ENCODE measurements around the gene KCNMA1. TPM values are rescaled to one million over a fixed set of nuclear protein-coding genes. Genes with fewer than 3 reads are reported as not detected.

The KCNMA1 gene
- total and polyA plus RNA-seq, 7 donors = 15.3 to 427 (median 256) TPM

DNA sequence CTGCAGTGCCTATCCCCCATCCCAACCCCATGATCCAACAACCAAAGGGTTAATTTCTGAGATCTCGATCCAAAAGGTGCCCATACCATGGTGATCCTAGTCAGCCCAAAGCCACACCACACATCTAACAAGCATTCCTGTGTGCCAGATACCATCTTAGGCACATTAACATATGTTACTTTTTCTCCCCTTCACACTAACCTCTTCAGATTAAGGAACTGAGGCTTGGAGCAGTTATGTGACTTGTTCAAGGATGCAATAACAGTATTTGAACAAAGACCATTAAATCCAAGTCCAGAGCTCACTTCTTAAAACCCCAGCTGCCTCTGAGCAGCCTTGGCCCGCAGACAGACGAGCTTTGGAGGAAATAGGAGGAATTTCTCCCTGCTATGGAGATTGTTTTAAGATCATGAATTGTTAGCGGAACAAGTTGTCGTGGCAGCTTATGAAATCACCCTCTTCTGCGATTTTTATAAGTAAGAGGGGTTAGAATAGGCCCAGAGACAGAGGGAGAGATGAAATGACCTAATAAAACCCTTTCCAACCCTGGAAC is 327.2 kb downstream of the KCNMA1 start:
- no peaks in the 10 kb centered on the region for H3K9me3 ChIP-seq
- peak overlapping the region; percentile 62 to 75 (median 69) for H3K27ac ChIP-seq
- H3K36me3 ChIP-seq = no peaks in the 10 kb centered on the region
- peaks cover 0 to 70% (median 60%) of the 10 kb centered on the region in 4 donors for H3K4me1 ChIP-seq
- no peak for DNase-seq
- 39 to 50% methylated on average over 6 of the region's 6 CpGs for WGBS, 2 donors
- TF ChIP-seq EP300 (IDR thresholded peaks at IDR 0.05) = no peak
- peak in 3 of 4 donors; percentile 6 to 11 (median 10) for TF ChIP-seq POLR2AphosphoS5 (IDR thresholded peaks at IDR 0.05)
- no peak for TF ChIP-seq POLR2A (IDR thresholded peaks at IDR 0.05)
- no peak for TF ChIP-seq CTCF (IDR thresholded peaks at IDR 0.05)
- no peaks in the 10 kb centered on the region for H3K27me3 ChIP-seq
- H3K4me3 ChIP-seq = no peak overlapping the region
- intact Hi-C loops (cut with DNase I) = no loop called here

- 67 to 68% methylated on average over 2 of the region's 2 CpGs for WGBS, 2 donors
- intact Hi-C loops (cut with DNase I) = no loop called here
- H3K4me1 ChIP-seq = peaks cover 0 to 74% (median 65%) of the 10 kb centered on the region in 4 donors
- no peaks in the 10 kb centered on the region for H3K9me3 ChIP-seq
- H3K27ac ChIP-seq = peak overlapping the region in 3 of 4 donors; percentile 62 to 75 (median 73)
- H3K4me3 ChIP-seq = no peak overlapping the region
- no peak for TF ChIP-seq POLR2AphosphoS5 (IDR thresholded peaks at IDR 0.05)
- no peak for TF ChIP-seq CTCF (IDR thresholded peaks at IDR 0.05)
- no peak for TF ChIP-seq EP300 (IDR thresholded peaks at IDR 0.05)
- TF ChIP-seq POLR2A (IDR thresholded peaks at IDR 0.05) = no peak
- no peaks in the 10 kb centered on the region for H3K27me3 ChIP-seq
- DNase-seq = no peak
- no peaks in the 10 kb centered on the region for H3K36me3 ChIP-seq
Measured at GRCh38 chr10:77309509-77309908, 328.1 kb downstream of the KCNMA1 start.

DNA sequence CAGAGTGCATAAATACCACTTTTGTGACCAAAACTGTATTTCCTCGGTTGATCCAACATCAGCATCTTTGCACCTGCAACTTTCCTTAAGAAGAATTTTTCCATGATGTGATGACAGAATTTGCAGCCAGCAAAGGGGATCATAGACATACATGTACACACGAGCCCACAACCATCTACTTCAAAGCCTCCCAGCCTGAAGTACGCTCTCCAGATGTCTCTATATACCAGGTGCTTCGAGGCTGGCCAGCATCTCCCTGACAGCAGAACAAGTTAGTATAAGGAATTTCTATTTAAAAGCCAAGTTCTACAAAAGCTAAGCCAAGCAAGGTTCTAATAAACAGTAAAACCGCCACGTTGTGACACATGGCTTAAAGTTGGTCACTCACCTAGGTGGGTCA is 328.5 kb downstream of the KCNMA1 start:
- Histone ChIP-seq H3K9me3 (no peaks in the 10 kb centered on the region), H3K27me3 (no peaks in the 10 kb centered on the region), H3K36me3 (no peaks in the 10 kb centered on the region), H3K4me1 (peaks cover 0 to 74% (median 65%) of the 10 kb centered on the region in 4 donors), H3K27ac (peak overlapping the region in 3 of 4 donors; percentile 62 to 75 (median 73)), H3K4me3 (no peak overlapping the region)
- TF ChIP-seq CTCF (IDR thresholded peaks at IDR 0.05) (no peak), POLR2AphosphoS5 (IDR thresholded peaks at IDR 0.05) (peak; percentile 74 to 90 (median 85)), POLR2A (IDR thresholded peaks at IDR 0.05) (no peak), EP300 (IDR thresholded peaks at IDR 0.05) (peak in 2 of 4 donors; percentile 28 to 59)
- intact Hi-C loops (cut with DNase I) = no loop called here
- no peak for DNase-seq
- 70 to 83% methylated on average over 6 of the region's 6 CpGs for WGBS, 2 donors

DNA sequence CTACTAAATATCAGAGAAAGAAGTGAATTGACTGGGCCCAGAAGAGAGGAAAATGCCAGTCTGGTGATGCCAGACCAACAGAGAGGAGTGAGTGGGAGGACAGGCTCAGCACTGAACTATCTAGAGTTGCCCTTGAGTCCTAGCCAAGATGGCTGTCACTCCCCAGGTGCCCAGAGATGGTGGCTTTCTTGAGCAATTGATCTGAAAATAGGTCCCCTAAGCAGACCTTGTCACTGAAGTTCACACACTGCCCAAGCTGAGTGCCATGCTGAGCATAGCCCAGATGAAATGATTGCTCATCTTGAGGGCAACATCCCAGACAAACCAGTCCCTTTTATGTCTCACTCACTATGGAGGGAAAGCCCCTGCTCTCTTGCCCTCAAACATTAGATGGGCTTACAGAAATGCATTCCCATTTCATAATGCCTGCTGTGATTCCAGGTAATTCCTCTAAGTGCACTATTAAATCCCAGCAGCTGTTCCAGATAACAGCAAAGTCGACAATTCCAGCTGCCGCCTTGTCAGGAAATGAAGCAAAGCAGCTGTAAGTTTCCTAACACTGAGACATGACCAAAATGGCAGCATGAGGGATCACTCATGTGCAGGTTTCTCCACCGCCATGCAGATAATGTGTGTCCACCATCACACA is 329.4 kb downstream of the KCNMA1 start:
- intact Hi-C loops (cut with DNase I) = no loop called here
- H3K9me3 ChIP-seq = no peaks in the 10 kb centered on the region
- no peak for DNase-seq
- H3K27me3 ChIP-seq = no peaks in the 10 kb centered on the region
- H3K27ac ChIP-seq = peak overlapping the region in 3 of 4 donors; percentile 62 to 75 (median 73)
- no peak overlapping the region for H3K4me3 ChIP-seq
- 65 to 70% methylated on average over 3 of the region's 3 CpGs for WGBS, 2 donors
- H3K4me1 ChIP-seq = peaks cover 0 to 72% (median 64%) of the 10 kb centered on the region in 4 donors
- no peaks in the 10 kb centered on the region for H3K36me3 ChIP-seq
- peak; percentile 26 to 80 (median 76) for TF ChIP-seq POLR2AphosphoS5 (IDR thresholded peaks at IDR 0.05)
- no peak for TF ChIP-seq CTCF (IDR thresholded peaks at IDR 0.05)
- no peak for TF ChIP-seq EP300 (IDR thresholded peaks at IDR 0.05)
- TF ChIP-seq POLR2A (IDR thresholded peaks at IDR 0.05) = no peak
